ENCODE results near the gene OR51B5.
"Not testable (repeated sequence)": the region's sequence is repeated elsewhere in the genome, so short reads cannot be mapped to it uniquely, and the experiment has no call there.

OR51B5 gene

GRCh38 chr11:5297721-5298323 is 45.5 kb downstream of the OR51B5 start:
- Histone ChIP-seq H3K79me2 (ENCODE audit: control insufficient read depth, insufficient read depth, low read length, unreplicated experiment) (no peaks in the 10 kb centered on the region), H3K27ac (ENCODE audit: low read depth, low read length) (no peak overlapping the region), H2AFZ (ENCODE audit: low read length, unreplicated experiment) (no peak overlapping the region), H3K36me3 (ENCODE audit: insufficient read depth, low read length) (no peaks in the 10 kb centered on the region), H3K27me3 (ENCODE audit: insufficient read depth, low read length) (no peaks in the 10 kb centered on the region), H3K4me1 (ENCODE audit: control insufficient read depth, insufficient read depth, low read length, unreplicated experiment) (peaks cover 6% of the 10 kb centered on the region), H3K4me3 (ENCODE audit: low read depth, low read length) (no peak overlapping the region)

DNA sequence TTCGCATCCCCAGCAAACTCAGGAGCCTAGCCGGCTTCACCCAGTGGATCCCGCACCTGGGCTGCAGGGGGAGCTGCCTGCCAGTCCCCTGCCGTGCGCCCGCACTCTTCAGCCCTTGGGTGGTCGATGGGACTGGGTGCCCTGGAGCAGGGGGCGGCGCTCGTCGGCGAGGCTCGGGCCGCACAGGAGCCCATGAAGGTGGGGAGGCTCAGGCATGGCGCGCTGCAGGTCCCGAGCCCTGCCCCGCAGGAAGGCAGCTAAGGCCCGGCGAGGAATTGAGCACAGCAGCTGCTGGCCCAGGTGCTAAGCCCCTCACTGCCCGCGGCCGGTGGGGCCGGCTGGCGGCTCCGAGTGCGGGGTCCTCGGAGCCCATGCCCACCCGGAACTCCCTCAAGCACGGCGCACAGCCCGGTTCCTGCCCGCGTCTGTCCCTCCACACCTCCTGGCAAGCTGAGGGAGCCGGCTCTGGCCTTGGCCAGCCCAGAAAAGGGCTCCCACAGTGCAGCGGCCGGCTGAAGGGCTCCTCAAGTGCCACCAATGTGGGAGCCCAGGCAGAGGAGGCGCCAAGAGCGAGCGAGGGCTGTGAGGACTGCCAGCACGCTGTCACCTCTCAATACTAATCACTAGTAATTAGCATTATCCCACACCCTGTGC is 48.9 kb downstream of the OR51B5 start:
- not testable (repeated sequence) for H3K4me3 ChIP-seq (ENCODE audit: low read depth, low read length); H3K79me2 ChIP-seq (ENCODE audit: control insufficient read depth, insufficient read depth, low read length, unreplicated experiment); H3K36me3 ChIP-seq (ENCODE audit: insufficient read depth, low read length); H2AFZ ChIP-seq (ENCODE audit: low read length, unreplicated experiment); H3K27me3 ChIP-seq (ENCODE audit: insufficient read depth, low read length); H3K27ac ChIP-seq (ENCODE audit: low read depth, low read length)
- H3K4me1 ChIP-seq (ENCODE audit: control insufficient read depth, insufficient read depth, low read length, unreplicated experiment) = peaks cover 16% of the 10 kb centered on the region

DNA sequence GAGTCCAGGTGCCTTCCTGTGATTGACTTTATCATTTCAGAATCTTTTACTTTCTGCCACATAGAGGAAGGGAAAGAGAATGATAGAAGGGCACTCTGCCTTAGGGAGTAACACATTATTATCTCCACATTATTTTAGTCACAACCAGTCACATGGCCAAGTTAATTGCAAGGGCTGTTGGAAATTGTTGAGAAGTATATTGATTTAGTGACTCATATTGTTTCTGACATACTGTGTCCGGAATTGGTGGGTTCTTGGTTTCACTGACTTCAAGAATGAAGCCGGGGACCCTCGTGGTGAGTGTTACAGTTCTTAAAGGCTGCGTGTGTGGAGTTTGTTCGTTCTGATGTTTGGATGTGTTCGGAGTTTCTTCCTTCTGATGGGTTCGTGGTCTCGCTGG is 50.3 kb downstream of the OR51B5 start:
- H3K4me3 ChIP-seq (ENCODE audit: low read depth, low read length) = no peak overlapping the region
- H3K27me3 ChIP-seq (ENCODE audit: insufficient read depth, low read length) = no peaks in the 10 kb centered on the region
- no peak overlapping the region for H2AFZ ChIP-seq (ENCODE audit: low read length, unreplicated experiment)
- no peaks in the 10 kb centered on the region for H3K79me2 ChIP-seq (ENCODE audit: control insufficient read depth, insufficient read depth, low read length, unreplicated experiment)
- H3K4me1 ChIP-seq (ENCODE audit: control insufficient read depth, insufficient read depth, low read length, unreplicated experiment) = peaks cover 24% of the 10 kb centered on the region
- H3K36me3 ChIP-seq (ENCODE audit: insufficient read depth, low read length) = no peaks in the 10 kb centered on the region
- no peak overlapping the region for H3K27ac ChIP-seq (ENCODE audit: low read depth, low read length)
